GM21786 (cell line): ENCODE data around the gene PPM1N.

ENCODE experiments used
- ATAC-seq: cut with Tn5 transposase; IDR thresholded peaks from one replicate; pipeline ENCODE4 v1.9.1; 2021; ENCODE audit not compliant: unreplicated experiment

The PPM1N gene

GRCh38 chr19:45498411-45499195 is at the start of gene PPM1N:
Gene PPM1N (plus strand): TSS chr19:45498443. CDS start chr19:45498473, 30 bp downstream.
- no peak for ATAC-seq

- no peak for ATAC-seq
Measured at GRCh38 chr19:45448887-45449299, 49.4 kb upstream of the PPM1N start.

GRCh38 chr19:45450012-45450333 is 48.3 kb upstream of the PPM1N start:
- ATAC-seq: no peak

GRCh38 chr19:45451131-45451849 is 47.0 kb upstream of the PPM1N start:
- no peak for ATAC-seq

GRCh38 chr19:45451850-45452387 is 46.3 kb upstream of the PPM1N start:
- no peak for ATAC-seq

- peak; percentile 48 for ATAC-seq
Measured at GRCh38 chr19:45455707-45456499, 42.3 kb upstream of the PPM1N start.

GRCh38 chr19:45456500-45456815 is 41.8 kb upstream of the PPM1N start:
- no peak for ATAC-seq

- no peak for ATAC-seq
Measured at GRCh38 chr19:45457776-45458175, 40.5 kb upstream of the PPM1N start.

- no peak for ATAC-seq
Measured at GRCh38 chr19:45460807-45461347, 37.4 kb upstream of the PPM1N start.

GRCh38 chr19:45462174-45462573 is 36.1 kb upstream of the PPM1N start:
- no peak for ATAC-seq

GRCh38 chr19:45463241-45463640 is 35.0 kb upstream of the PPM1N start:
- no peak for ATAC-seq

- no peak for ATAC-seq
Measured at GRCh38 chr19:45464274-45464673, 34.0 kb upstream of the PPM1N start.

- ATAC-seq: no peak
Measured at GRCh38 chr19:45464852-45465441, 33.3 kb upstream of the PPM1N start.

- no peak for ATAC-seq
Measured at GRCh38 chr19:45467115-45467455, 31.2 kb upstream of the PPM1N start.

GRCh38 chr19:45467456-45468158 is 30.6 kb upstream of the PPM1N start, which contains the start of gene FOSB:
Gene FOSB (plus strand): TSS chr19:45467996. CDS start chr19:45468587, 591 bp downstream.
- no peak for ATAC-seq

GRCh38 chr19:45468159-45468651 is 30.0 kb upstream of the PPM1N start:
- no peak for ATAC-seq

GRCh38 chr19:45468803-45469131 is 29.5 kb upstream of the PPM1N start:
- ATAC-seq: peak; percentile 27

GRCh38 chr19:45469132-45469944 is 28.9 kb upstream of the PPM1N start:
- peak; percentile 53 for ATAC-seq
